GM04503 (cell line): ENCODE results near the gene GYPA.
"Not testable (repeated sequence)": the region's sequence is repeated elsewhere in the genome, so short reads cannot be mapped to it uniquely, and the experiment has no call there.

ENCODE experiments used
- DNase-seq: peaks from one replicate; pipeline ENCODE4 v3.0.0-alpha.2; 2012; ENCODE audit warnings: low read depth

GYPA gene

DNA sequence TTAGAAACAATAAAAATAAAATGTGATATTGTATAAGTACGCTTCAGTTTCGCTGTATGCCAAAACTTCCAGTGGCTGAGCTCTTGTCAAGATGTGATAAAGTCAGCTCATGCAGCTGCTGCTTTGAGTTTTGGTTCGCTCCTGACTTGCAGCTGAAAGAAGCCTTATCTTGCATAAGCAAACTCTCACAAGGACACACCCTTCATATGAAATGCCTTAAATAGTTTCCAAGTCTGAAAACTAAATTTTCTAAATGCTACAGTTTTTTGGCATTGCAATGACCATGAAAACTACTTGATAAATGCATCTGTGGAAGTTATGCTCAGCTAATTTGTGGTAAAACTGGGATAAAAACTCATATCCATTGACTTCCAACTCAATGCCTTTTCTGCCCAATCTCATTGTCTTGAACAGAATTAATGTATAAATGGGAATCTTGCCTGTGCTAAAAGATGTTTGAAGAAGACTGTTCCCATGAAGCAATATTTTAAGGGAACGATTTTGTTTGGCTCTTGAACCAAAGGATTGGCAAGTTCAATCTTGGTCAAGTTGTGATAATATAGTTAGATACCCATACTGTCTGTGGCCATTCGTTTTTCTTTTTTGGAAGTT is 11.7 kb downstream of the GYPA start:
- not testable (repeated sequence) for DNase-seq

DNA sequence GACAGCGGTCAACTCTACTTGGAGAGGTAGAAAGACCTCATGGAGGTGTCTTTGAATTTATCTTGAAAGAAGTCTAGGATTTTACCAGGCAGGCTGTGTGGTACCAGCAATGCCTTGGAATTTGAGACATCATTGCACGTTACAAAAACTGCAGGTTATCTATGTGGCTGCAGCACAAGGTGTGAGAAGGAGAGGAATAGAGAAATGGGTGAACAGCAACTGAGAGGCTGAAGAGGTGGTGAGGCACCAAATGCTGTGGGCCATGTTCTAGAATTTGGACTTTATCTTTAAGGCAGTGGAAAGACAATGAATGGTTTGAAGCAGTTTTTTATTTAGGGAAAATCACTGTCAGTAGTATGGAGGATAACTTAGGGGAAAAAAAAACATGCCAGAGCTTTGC is 15.4 kb downstream of the GYPA start:
- DNase-seq: not testable (repeated sequence)

DNA sequence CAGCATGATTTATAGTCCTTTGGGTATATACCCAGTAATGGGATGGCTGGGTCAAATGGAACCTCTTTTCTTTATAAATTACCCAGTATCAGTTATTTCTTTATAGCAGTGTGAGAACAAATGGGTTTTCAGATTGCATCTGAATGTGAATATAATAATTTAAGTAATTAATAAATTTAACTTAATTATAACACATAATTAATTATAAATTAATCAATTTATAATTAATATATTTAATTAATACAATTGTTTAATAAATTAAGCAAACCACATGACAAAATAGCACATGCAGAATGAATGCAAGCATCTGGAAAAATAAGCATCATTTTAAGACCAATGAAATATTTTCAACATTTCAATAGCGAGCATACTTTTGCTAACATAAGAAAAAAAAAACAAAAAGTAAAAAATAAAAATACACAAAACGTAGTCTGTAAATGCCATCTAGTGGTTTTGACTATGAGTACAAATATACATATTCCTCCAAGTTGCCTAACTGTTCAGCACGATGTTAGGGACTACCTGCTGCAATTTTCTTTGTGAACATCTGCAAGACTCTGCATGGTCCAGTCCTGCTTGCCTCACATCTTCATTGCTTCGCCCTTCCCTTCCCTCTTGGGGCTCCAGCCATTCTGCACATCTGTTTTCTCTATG is 16.4 kb downstream of the GYPA start:
- DNase-seq: not testable (repeated sequence)

DNA sequence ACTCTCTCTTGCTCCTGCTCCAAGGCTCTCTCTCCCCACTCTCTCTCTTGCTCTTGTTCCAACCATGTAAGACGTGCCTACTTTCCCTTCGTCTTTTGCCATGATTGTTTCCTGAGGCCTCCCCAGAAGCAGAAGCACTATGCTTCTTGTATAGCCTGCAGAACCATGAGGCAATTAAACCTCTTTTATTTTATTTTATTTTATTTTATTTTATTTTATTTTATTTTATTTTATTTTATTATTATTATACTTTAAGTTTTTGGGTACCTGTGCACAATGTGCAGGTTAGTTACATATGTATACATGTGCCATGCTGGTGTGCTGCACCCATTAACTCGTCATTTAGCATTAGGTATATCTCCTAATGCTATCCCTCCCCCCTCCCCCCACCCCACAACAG is 17.2 kb downstream of the GYPA start:
- DNase-seq: not testable (repeated sequence)

DNA sequence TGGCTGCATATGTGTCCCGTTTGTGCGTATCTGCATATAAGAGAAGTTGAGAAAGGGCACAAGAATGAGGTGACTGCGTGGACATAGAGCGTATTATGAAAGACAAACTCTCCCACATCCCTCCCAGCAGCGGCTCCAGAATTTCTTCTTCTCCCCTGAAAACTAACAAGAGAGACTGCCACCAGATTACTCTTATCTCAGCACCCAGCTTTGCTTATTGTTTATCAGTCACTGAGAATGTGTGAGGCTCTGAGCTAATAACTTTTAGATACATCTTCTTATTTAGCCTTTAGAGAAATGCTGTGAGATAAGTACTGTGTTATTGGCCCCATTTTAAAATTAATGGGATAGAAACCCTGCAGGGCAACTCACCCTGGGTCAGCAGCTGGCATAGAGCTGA is 20.8 kb downstream of the GYPA start:
- not testable (repeated sequence) for DNase-seq

DNA sequence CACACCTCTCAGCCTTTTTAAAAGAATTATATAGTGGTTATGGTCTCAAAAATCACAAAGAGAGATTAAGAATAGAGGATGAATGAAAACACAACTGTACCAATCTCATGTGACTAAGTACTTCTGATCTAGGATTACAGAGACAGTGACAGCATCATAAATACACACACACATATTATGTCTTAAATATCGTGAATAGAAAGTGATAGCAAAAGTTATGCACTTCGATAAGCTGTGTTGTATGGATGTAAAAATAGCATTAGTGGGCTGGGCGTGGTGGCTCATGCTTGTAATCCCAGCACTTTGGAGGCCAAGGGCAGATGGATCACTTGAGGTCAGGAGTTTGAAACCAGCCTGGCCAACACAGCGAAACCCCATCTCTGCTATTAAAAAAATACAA is 25.0 kb downstream of the GYPA start:
- DNase-seq: no peak

DNA sequence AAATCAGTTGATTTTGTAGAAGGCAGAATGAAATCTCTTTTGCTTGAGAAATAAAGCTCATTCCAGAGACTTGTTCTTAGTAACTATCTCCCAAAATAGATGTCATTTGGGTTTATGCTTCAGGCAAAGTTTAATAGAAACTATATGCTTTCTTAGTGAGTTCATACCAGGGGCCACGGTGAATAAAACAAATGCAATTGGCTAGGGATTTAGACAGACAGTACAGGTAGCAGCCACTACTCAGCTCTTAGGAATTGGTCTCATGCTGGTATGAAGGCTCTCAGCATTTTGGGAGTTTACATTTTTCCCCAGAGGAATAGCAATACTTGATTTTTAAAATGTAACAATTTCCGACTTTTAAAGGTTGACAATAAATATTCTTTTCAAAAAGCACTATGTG is 27.0 kb downstream of the GYPA start:
- no peak for DNase-seq

DNA sequence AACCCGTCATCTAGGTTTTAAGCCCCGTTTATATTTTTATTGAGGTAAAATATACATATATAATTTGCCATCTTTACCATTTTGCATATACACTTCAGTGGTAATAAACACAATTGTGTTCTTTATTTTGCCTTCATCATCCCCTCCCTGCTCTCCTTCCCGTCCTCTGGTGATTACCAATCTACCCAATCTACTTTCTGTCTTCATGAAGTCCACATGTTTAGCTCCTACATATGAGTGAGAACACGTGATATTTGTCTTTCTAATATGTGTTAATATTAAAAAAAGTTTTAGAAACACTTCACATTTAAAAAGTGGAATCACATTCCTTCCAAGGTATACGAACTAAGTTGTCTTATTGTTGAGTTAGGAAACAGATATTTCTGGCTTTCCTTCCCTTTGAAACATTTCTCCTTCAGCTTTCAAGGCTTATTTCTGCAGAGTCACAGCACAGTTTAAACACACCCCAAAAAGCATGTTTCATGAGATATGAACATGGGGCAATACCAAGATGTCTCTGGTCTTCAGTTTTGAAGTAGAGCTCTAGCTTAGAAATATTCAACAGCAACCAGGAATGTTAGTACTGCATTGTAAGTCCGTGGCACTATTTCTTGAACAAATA is 35.9 kb downstream of the GYPA start:
- no peak for DNase-seq

DNA sequence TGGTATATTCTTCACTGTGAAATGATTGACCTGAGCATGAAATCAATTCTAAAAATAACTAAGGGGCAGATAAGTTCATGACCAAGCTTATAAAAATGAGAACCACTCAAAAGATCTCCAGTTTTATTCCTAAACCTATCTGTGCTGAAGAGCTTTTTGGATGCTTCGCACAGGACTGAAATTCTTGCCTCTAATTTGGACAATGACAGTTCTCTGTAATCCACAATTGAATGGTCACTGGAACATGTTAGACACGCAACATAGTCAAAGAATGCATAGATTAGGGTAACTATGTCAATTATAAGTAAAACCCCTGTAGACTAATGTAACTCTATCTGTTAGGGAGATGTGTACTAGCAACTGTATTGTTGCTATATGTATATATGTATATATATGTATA is 42.7 kb downstream of the GYPA start:
- not testable (repeated sequence) for DNase-seq

DNA sequence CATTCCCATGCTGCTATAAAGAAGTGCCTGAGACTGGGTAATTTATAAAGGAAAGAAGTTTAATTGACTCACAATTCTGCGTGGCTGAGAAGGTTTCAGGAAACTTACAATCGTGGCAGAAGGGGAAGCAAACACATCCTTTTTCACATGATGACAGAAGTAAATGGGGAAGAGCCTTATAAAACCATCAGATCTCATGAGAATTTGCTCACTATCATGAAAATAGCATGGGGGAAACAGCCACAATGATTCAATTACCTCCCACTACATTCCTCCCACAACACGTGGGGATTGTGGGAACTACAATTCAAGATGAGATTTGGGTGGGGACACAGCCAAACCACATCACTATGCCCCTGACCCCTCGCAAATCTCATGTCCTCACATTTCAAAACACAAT is 46.5 kb downstream of the GYPA start:
- DNase-seq: not testable (repeated sequence)

DNA sequence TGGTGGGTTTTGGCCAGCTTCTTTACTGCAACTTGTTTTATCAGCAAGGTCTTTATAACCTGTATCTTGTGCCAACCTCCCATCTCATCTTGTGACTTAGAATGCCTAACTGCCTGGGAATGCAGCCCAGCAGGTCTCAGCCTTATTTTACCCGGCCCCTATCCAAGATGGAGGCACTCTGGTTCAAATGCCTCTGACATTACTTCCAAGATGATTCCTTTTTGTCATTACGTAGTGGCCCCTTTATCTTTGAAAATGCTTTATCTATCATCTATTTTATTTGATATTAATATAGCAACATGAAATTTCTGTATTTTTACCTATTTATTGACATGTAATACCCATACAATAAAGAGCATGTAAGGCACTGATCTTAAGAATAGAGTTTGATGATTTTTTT is 49.3 kb downstream of the GYPA start:
- not testable (repeated sequence) for DNase-seq

DNA sequence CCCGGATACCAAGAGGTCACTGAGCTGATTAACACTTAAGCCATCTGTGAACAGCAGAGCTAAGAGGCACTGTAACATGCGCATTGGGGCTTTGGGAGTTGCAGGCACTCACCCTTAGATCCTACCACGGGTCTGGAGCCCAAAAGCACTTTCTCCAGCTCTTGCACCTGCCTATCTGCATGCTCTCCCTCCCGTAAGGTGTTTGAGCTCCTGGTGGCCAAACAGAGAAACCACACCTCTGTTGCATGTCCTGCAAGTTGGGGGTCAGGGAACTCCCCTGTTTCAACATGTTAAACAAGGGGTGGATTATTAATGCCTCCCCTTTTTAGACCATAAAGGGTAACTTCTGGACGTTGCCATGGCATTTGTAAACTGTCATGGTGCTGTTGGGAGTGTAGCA is 49.8 kb downstream of the GYPA start:
- no peak for DNase-seq

DNA sequence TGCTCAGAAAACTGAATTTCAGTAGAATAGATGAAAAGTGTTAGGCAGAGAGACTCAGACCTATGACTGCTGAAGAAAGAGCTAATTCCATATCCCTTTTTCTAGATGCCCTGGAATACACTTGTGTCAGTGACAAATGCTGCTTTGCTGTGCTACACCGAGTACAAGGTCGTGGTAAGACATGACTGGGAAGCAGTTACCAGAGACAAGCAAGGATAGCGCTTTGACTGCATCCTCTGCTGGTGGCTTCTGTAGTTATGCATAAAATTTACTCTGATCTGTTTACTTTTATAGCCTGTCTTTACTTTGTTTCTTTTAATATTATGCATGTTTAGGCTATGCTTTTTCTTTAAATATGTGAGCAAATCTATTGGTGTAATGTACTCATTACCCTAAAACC is 58.5 kb downstream of the GYPA start:
- DNase-seq: not testable (repeated sequence)

DNA sequence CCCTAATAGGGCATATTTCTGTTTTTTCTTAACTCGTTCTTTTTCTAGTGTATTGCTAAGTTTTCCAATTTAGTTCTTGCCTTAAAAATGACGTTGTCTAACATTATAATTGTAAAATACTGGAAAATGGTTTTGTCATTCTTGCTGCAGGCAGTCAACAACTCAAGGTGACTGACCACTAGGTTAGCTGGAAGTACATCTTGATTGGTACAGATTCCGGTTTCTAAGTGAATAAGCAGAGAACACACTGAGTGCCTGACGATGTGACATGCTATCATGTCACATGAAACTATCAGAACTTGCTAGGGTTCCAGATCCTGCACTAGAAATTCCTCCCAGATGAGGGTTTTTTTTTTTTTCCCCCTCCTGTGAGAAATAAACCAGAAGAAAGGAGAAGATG is 60.4 kb downstream of the GYPA start:
- not testable (repeated sequence) for DNase-seq

DNA sequence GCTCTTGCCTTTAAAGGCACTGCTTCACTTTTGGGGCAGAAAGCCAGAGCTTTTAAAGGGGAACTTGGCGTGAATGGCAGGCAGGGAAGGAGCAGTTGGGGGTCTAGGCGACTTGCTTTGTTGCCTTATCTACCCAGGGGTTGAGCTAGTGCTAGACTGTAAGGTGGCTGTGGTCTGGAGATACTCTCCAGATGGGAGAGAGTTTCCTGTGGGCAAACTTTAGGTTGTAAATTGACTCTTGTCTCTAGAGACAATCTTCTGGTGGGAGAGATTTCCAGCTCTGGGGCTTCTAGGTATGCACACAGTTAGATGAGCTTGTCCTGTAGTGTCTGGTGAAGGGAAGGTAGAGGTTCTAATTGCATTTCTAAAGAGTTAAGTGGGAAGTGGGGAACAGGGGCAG is 61.8 kb downstream of the GYPA start:
- DNase-seq: not testable (repeated sequence)

DNA sequence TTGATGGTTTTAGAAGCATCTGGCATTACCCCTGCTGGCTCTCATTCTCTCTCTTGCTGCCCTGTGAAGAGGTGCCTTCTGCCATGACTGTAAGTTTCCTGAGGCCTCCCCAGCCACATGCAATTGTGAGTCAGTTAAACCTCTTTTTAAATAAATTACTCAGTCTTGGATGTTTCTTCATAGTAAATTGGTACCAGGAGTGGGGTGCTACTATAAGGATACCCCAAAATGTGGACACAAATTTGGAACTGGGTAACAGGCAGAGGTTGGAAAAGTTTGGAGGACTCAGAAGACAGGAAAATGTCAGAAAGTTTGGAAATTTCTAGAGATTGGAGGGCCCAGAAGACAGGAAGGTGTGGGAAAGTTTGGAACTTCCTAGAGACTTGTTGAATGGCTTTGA is 79.0 kb downstream of the GYPA start:
- not testable (repeated sequence) for DNase-seq

DNA sequence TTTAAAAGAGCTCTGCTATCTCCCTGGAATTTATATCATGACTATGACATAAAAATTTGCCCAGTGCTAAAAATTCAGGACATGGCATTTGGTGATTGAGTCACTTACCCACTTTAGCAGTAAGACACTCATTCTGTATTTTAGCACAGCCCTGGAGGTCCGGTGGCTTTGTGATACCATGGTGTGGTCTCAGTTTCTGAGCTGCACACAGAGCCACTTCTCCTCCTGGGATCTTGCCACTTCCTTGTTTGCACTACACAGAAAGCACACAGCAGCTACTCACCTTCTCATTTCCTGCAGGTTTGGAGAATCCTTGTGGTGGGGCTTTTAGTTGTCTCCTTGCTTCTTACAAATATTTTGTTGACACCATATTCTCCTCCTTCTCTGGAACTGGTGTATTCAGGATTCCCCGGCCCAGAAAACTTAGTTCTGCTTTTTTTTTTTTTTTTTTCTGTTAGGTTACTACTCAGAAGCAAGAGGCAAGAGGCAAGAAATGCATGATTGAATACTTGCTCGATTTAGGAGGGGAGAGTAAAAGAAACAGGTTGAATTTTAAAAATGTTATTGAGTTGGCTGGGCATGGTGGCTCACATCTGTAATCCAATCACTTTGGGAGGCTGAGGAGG is 80.2 kb downstream of the GYPA start:
- not testable (repeated sequence) for DNase-seq
